ENCODE measurements around the gene PRR3. TPM values are rescaled to one million over a fixed set of nuclear protein-coding genes. Genes with fewer than 3 reads are reported as not detected.

Gene PRR3
- polyA plus RNA-seq, 1 of the 3 experiments (the other 2 are of a cell fraction): 21.2 TPM

DNA sequence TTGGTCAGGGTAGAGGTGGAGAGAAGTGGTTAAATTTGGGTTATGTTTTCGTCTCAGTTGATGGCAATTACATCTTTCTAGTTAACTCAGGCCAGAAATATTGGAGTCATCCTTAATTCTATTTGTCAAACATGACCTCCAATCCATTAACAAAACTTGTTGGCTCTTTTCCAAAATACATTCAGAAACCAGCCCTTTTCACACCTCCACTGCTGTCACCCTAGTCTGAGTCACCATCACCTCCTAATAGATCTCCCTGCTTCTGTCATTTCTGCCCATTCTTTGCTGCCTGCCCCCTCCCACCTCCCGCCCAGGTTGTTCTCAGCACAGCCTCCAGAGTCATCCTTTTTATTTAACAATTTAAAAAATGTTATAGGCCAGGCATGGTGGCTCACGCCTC is 11.2 kb downstream of the PRR3 start (continued):
- no peak for TF ChIP-seq PBX3 (IDR thresholded peaks at IDR 0.05)

- TF ChIP-seq MXI1 (IDR thresholded peaks at IDR 0.05; ENCODE audit: low read depth, low read length) (no peak), RFX5 (IDR thresholded peaks at IDR 0.05; ENCODE audit: low read length) (no peak), EZH2phosphoT487 (IDR thresholded peaks at IDR 0.05; ENCODE audit: borderline replicate concordance, low read depth) (no peak), NRF1 (IDR thresholded peaks at IDR 0.05; ENCODE audit: low read depth, low read length) (no peak), EP300 (IDR thresholded peaks at IDR 0.05; ENCODE audit: borderline replicate concordance in 1 of 2, low read depth in 1 of 2, low read length in 1 of 2) (no peak), CHD2 (IDR thresholded peaks at IDR 0.05; ENCODE audit: low read length, partially characterized antibody) (no peak)
- TF ChIP-seq, protein P1, sequence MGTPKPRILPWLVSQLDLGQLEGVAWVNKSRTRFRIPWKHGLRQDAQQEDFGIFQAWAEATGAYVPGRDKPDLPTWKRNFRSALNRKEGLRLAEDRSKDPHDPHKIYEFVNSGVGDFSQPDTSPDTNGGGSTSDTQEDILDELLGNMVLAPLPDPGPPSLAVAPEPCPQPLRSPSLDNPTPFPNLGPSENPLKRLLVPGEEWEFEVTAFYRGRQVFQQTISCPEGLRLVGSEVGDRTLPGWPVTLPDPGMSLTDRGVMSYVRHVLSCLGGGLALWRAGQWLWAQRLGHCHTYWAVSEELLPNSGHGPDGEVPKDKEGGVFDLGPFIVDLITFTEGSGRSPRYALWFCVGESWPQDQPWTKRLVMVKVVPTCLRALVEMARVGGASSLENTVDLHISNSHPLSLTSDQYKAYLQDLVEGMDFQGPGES (IDR thresholded peaks at IDR 0.05; ENCODE audit: low read depth, low read length): no peak
- POLR2A ChIA-PET: interaction anchor here (0.5 to 2.3 kb wide), 8 partner anchors 13 to 47 kb away, joined by 3 to 16 read pairs (median 6); partner anchors contain the start of genes MRPS18B, PPP1R10 and PRR3
- Histone ChIP-seq H3K9me2 (no peaks in the 10 kb centered on the region), H4K20me1 (ENCODE audit: insufficient read depth) (peaks cover 34% of the 10 kb centered on the region), H3K9ac (peak overlapping the region; percentile 95), H3K9me3 (no peaks in the 10 kb centered on the region), H3F3A (replicated peaks; ENCODE audit: insufficient read depth) (peaks cover 5% of the 10 kb centered on the region), H3K4me1 (ENCODE audit: control insufficient read depth in 1 of 2, insufficient read depth in 2 of 2, low read depth in 1 of 2, low read length in 1 of 2) (peaks cover 12 to 23% of the 10 kb centered on the region in 2 experiments; a peak in 3 of 4 replicates), H3K27ac (ENCODE audit: low read depth in 2 of 2, low read length in 1 of 2) (no peak overlapping the region), H3K27me3 (ENCODE audit: insufficient read depth) (no peaks in the 10 kb centered on the region), H3K79me2 (ENCODE audit: insufficient read depth) (peaks cover 40% of the 10 kb centered on the region), H3K4me2 (peak overlapping the region; percentile 97), H3K36me3 (replicated peaks in 1 of 2; ENCODE audit: control insufficient read depth in 1 of 2, insufficient read depth in 2 of 2, low read length in 1 of 2) (peaks cover 0 to 15% of the 10 kb centered on the region in 2 experiments), H3K4me3 (ENCODE audit: low read depth in 2 of 2, low read length in 1 of 2) (peak overlapping the region; percentile 61 to 81), H2AFZ (ENCODE audit: low read depth) (peak overlapping the region; percentile 95; the same call in 1 of the 2 replicates)
- 79% methylated on average over 1 of the region's 1 CpG for WGBS (ENCODE audit: low lambda C conversion rate)
- CTCF ChIA-PET: interaction anchor here (0.6 to 2.4 kb wide), 5 partner anchors 16 to 256 kb away, joined by 4 to 12 read pairs (median 4); no protein-coding TSS in a partner anchor
- no peak for DNase-seq
These were observed 13.2 kb downstream of the PRR3 start for GRCh38 chr6:30570263-30570662.

DNA sequence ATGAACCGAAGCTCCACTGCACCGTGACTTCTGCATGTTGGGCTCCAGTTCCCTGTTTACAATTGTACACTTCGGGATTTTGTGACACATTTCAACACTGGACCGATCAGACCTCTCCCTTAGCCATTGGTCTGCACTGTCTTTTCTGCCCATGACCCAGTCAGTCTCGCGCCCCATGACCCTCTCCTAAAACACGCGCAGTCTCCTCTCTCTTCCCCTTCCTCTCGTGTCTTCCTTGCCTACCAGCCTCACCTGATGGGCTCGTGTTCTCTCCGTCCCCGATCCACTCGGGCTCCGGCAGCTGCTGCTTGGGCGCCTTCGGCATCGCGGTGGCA is 13.6 kb downstream of the PRR3 start:
- Histone ChIP-seq H3K9me3 (no peaks in the 10 kb centered on the region), H3K9ac (peak overlapping the region; percentile 95), H3K27me3 (ENCODE audit: insufficient read depth) (no peaks in the 10 kb centered on the region), H3K27ac (ENCODE audit: low read depth in 2 of 2, low read length in 1 of 2) (peak overlapping the region; percentile 54 to 95), H3K9me2 (no peaks in the 10 kb centered on the region), H2AFZ (ENCODE audit: low read depth) (peak overlapping the region; percentile 95), H3K4me1 (ENCODE audit: control insufficient read depth in 1 of 2, insufficient read depth in 2 of 2, low read depth in 1 of 2, low read length in 1 of 2) (peaks cover 12 to 23% of the 10 kb centered on the region in 2 experiments; a peak in 3 of 4 replicates), H3F3A (replicated peaks; ENCODE audit: insufficient read depth) (peaks cover under 1% of the 10 kb centered on the region), H3K36me3 (replicated peaks in 1 of 2; ENCODE audit: control insufficient read depth in 1 of 2, insufficient read depth in 2 of 2, low read length in 1 of 2) (peaks cover 0 to 15% of the 10 kb centered on the region in 2 experiments), H3K4me2 (peak overlapping the region; percentile 97), H4K20me1 (ENCODE audit: insufficient read depth) (peaks cover 38% of the 10 kb centered on the region), H3K4me3 (ENCODE audit: low read depth in 2 of 2, low read length in 1 of 2) (peak overlapping the region; percentile 61 to 81), H3K79me2 (ENCODE audit: insufficient read depth) (peaks cover 45% of the 10 kb centered on the region)
- peak; percentile 20 for DNase-seq
- 3% methylated on average over 18 of the region's 18 CpGs for WGBS (ENCODE audit: low lambda C conversion rate)
- POLR2A ChIA-PET: interaction anchor here (0.6 to 2.3 kb wide), 13 partner anchors 13 to 971 kb away, joined by 3 to 16 read pairs (median 6); partner anchors contain the start of genes DDX39B, MRPS18B, PPP1R10 and PRR3
- CTCF ChIA-PET: interaction anchor here (0.6 to 2.4 kb wide), 4 partner anchors 25 to 257 kb away, joined by 4 to 12 read pairs (median 6); no protein-coding TSS in a partner anchor
- no peak for TF ChIP-seq RFX5 (IDR thresholded peaks at IDR 0.05; ENCODE audit: low read length)
- TF ChIP-seq RAD21 (IDR thresholded peaks at IDR 0.05; ENCODE audit: low read length): no peak
- TF ChIP-seq POLR2AphosphoS5 (IDR thresholded peaks at IDR 0.05; ENCODE audit: low read depth, low read length): no peak
- no peak for TF ChIP-seq REST (IDR thresholded peaks at IDR 0.05; ENCODE audit: low read depth, low read length)
- TF ChIP-seq TCF12 (IDR thresholded peaks at IDR 0.05): no peak
- no peak for TF ChIP-seq GATA2 (CRISPR knock-in tag; IDR thresholded peaks at IDR 0.05)
- TF ChIP-seq SIN3A (IDR thresholded peaks at IDR 0.05; ENCODE audit: borderline replicate concordance, low read depth, low read length): no peak
- TF ChIP-seq NRF1 (IDR thresholded peaks at IDR 0.05; ENCODE audit: low read depth, low read length): no peak
- TF ChIP-seq CTCF (IDR thresholded peaks at IDR 0.05): no peak
